Stimulated activated CD4-positive, alpha-beta T cell treated with anti-CD3 and anti-CD28 coated beads, Interleukin-1b, Interleukin-23, amount 100 ng/mL, for 24 hours (primary cell): ENCODE results near the gene RGPD5.
"Not testable (repeated sequence)": the region's sequence is repeated elsewhere in the genome, so short reads cannot be mapped to it uniquely, and the experiment has no call there.

Experiments used
- DNase-seq, 4 experiments: peaks; one replicate each; pipeline ENCODE4 v3.0.0-alpha.2; 2020; ENCODE audit warnings: low read depth in 4 of 4, low spot score in 1 of 4

The RGPD5 gene

GRCh38 chr2:109891024-109891423, 96.9 kb downstream of the RGPD5 start:
- DNase-seq, result not testable (repeated sequence)

DNA sequence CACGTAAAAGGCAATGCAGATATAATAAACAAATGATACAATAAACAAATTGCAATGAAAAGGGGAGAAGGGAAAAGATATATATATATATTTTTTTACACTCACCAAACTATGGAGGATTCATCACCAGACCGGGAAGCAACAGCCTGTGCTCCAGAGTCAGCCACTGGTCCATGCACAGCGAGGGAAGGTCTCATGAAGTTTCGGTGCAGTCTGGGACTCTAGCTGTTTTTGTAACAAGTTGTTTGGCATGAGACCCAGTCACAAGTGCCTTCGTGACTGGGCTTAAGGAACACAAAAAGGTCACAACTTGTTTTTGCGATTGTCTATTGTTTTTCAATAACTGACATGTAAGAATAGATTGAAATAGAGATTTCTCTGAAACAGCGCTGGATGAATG, 99.6 kb downstream of the RGPD5 start:
- DNase-seq, result not testable (repeated sequence)

GRCh38 chr2:109894141-109894540, 100.0 kb downstream of the RGPD5 start:
- DNase-seq, result not testable (repeated sequence)

DNA sequence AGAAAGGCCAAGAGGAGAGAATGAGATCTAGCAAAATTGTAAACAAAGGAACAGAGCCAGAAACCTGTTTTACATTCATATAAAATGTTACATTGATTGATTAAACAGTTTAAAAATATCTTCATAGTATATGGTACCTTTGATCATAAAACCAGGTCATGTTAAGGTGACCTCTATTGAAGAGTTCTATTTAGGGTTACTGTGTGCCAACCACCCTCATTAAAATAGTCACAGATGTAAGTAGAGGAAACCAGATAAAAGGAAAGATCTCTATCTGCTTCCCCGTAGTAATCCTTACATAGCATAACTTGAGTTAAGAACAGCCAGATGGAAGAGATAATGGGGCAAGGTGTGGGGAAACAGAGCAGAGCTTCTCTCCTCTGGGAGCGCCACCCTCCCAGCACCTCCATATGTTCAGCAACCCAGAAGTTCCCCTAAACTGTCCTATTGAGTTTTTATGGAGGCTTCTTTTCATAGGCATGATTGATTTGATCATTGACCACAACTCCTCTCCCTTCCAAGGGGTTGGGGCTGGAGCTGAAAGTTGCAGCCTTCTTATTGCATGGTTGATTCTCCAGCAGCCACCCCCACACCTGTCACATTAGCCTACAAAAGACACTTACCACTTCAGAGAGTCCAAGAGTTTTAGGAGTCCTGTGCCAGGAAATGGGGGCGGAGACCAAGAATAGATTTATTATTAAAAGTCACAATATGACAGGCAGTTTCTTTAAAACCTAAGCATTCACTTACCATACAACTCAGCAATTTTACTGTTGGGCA, 101.2 kb downstream of the RGPD5 start:
- not testable (repeated sequence) for DNase-seq

GRCh38 chr2:109896212-109896611, 102.1 kb downstream of the RGPD5 start:
- DNase-seq, result not testable (repeated sequence)

GRCh38 chr2:109897769-109898461, 103.8 kb downstream of the RGPD5 start:
- not testable (repeated sequence) for DNase-seq

GRCh38 chr2:109898462-109899336, 104.6 kb downstream of the RGPD5 start, which contains the start of gene LIMS3:
Gene LIMS3, plus strand, starts transcription at chr2:109898688. Its CDS starts 41 bp downstream, at chr2:109898729.
- not testable (repeated sequence) for DNase-seq

- not testable (repeated sequence) for DNase-seq
Measured at GRCh38 chr2:109905796-109906195, 111.7 kb downstream of the RGPD5 start.
